HG03565 (cell line): ENCODE data around the gene ERLIN1.

Source experiments
- ATAC-seq: cut with Tn5 transposase; IDR thresholded peaks from one replicate; pipeline ENCODE4 v1.9.1; 2021; ENCODE audit warnings: mild to moderate bottlenecking, moderate library complexity; ENCODE audit not compliant: unreplicated experiment

The ERLIN1 gene

GRCh38 chr10:100173035-100173434 lies 12.8 kb downstream of the ERLIN1 start:
- no peak for ATAC-seq

DNA sequence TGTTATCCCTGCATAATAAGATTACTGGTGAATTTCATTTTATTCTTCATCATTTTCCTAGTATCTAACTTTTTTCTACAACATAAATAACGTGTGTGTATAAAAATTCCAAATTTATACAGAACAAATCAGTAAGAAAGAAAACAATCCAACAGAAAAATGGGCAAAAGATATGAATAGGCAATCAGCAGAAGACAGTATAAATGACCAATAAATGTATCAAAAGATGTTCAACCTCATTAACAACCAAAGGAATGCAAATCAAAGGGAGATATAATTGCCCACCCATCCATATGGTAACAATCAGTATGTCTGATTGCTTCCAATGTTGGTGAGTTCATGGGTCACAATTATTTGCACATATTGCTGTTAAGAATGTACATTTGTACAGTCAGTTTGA lies 13.5 kb downstream of the ERLIN1 start:
- ATAC-seq, result no peak

DNA sequence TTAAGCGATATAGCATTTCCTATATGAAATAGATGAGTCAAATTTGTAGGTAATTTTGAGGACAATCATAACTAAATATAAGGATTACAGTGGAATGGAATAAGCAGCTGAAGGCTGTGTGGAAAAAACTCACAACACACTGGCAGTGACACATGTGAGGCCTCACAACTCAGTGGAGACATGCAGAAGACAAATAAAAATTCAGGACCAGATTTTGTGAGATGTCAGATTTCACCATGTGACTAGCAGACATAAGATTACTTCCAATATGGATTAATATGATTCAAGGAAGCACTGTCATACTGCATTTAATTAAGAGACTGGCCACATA lies 17.6 kb downstream of the ERLIN1 start:
- ATAC-seq, result no peak

DNA sequence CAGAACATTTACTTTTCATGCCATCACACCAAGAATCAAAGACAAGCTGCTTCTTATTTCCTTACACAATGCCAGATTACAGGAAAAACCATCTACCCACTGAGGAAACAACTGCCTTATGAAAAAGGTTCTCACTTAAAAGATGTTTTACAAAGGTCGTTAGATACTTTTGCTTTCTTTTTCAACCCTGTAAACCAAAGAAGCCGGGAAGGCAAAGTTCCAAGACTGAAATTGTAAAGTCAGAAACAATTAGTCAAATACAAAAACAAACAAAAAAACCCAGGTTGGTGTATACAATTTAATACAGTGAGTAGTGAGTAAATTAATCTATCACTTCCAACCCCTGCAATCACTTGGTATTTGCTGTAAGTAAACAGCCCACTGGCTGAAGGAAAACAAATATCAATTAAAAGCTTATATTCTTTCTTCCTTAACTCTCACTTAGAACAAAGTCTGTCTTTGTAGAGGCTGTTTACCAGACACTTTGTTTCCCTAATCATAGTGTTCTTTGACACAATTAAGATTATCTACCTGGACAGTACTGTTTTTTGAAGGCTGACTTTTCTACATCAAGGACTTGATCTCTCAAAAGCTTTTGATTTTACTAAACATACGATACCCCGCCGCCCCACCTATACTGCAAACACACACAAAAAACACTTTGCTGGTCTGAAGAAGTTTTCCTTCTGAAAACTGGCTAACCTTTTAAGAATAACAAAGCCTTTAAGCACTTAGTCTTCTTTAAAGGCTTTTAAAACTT lies 18.1 kb downstream of the ERLIN1 start:
- no peak for ATAC-seq

DNA sequence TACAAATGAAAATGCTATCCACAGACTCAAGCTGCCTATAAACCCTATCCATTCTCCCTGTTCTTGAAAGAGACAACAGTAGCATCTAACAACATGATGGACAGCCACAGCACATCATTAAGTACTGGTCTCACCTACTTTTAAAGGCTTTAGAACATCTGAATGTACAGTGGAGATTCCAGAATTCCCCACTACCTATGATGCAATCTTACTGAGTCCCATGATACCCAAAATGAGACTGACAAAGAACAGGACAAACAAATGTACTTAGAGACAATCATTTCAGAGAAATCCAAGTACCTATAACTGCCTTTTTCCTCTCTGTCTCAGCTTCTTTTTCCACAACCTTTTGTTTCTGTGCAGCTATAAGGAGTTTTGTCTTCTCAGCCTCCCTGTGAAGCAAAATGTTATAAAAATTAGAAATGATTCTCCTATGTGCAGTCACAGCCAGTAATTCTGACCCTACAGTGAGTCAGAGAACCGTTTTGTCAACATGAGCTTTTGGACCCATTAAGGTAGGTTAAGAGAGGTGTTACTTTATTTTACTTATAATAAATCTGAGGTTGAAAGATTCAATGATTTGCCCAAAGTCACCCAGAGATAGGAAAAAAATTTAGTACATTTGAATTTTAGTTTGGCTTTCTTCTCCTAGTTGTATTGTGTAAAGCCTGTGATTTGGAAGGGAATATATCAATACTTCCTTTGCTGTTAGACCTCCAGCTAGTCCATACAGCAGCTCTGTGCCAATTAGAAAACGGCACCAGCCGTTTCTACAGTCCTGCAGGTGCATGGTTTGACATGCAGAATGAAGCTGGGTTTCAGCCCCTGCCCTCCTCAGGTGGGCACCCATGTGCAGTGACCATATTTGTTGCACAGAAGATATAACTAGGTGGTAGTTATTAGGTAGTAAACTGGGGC lies 21.9 kb downstream of the ERLIN1 start:
- no peak for ATAC-seq

GRCh38 chr10:100162696-100163095 lies 23.1 kb downstream of the ERLIN1 start:
- ATAC-seq, result no peak

- ATAC-seq, result peak; percentile 91
These were observed 27.6 kb downstream of the ERLIN1 start for GRCh38 chr10:100158044-100158805.

- no peak for ATAC-seq
These were observed 28.7 kb downstream of the ERLIN1 start for GRCh38 chr10:100157156-100157555.

DNA sequence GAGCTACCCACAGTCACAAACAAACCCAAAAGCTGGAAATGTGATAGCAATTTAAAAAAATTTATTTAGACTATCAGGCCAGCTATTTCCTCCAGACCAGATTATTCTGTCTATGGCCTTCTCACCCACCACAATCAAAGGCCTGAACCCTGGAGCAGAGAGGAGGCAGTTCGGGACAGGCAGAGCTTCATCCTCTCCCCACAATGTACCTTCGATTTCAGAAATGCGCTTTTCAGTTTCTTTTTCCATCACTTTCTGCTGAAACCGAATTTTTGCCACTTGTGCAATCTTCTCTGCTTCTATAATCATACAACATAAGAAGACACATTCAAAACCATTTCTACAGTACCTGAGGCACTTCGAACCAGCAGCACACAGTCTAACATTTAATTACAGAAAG lies 29.9 kb downstream of the ERLIN1 start:
- no peak for ATAC-seq

DNA sequence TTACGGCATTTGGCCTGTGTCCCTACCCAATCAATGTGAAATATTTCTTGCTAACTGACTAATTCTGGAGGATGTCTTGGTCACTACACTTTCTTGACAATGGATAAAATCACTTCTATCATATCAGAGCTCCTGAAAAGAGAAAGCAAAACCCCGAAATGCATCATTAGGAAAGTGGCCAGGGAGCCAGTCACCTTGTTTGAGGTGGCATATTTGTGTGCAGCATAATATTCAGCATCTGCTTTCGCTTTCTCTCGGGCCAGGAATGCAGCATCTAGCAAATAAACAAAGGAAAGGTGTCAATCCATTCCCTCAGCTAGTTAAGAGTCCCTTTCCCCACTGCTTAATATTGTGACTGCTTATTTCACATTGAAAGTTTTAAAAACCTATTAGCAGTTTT lies 31.2 kb downstream of the ERLIN1 start:
- ATAC-seq, result no peak

- ATAC-seq, result no peak
These were observed 32.5 kb downstream of the ERLIN1 start for GRCh38 chr10:100153239-100153825.

DNA sequence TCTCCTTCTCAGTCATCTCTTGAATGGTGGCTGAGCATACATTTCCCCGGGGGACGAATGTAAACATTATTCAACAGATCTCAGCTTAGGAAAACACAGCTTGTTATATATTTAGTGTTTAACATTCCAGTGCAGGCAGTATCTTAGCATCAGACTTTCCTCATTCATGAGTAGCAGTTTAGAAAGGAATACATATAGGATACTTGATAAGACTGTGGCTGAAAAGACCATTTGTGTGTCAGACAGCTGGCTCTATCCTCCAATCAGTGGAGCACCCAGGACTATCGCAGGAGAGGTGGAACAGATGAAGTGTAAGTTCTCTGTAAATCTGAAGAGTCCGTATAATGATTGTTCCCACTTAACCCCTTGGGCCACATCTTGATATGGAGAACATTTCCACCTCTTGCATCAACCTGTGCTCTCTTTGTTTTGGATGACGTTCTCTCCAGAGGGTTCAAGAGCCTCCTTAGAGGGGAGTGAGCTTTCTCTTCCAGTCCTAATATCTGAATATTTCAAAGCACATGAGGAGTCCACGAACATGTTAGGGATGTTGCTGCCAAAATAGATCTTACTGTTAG lies 34.0 kb downstream of the ERLIN1 start:
- ATAC-seq, result no peak

DNA sequence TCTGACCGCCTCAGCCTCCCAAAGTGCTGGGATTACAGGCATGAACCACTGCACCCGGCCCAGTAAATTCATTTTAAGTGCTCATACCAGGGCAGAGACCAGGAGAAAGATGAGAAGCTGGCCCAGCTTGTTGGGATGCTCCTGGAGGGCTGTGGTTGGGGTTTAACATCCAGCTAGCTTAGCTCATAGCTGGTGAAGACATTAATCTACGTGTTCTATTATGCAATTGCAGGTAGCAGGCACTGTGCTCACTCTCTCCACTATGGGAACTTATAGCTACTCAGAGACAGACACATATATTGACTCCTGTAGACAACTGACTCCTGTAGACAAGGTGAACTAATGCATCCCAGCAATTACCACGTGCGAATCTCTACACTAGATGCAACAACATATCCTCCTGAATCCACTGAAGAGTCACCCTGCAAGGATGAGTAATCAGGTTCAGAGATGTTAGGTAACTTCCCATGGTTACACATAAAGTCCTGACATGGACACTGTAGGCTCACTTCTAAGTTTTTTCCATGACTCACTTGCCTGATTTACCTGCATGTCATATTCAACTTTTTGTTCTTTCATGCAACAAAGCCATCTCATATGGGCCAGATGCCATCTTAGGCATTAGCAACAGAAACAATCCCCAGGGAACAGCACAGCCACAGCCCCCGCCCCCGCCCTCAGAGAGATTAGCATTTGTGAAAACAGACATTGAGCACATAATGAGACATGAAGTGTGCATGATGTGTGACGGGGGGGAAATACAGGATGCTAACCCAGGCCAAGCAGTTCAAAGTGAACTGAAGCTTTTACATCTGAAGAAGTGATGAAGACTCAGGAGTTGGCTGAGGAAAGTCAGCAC lies 37.2 kb downstream of the ERLIN1 start:
- ATAC-seq, result peak; percentile 56

DNA sequence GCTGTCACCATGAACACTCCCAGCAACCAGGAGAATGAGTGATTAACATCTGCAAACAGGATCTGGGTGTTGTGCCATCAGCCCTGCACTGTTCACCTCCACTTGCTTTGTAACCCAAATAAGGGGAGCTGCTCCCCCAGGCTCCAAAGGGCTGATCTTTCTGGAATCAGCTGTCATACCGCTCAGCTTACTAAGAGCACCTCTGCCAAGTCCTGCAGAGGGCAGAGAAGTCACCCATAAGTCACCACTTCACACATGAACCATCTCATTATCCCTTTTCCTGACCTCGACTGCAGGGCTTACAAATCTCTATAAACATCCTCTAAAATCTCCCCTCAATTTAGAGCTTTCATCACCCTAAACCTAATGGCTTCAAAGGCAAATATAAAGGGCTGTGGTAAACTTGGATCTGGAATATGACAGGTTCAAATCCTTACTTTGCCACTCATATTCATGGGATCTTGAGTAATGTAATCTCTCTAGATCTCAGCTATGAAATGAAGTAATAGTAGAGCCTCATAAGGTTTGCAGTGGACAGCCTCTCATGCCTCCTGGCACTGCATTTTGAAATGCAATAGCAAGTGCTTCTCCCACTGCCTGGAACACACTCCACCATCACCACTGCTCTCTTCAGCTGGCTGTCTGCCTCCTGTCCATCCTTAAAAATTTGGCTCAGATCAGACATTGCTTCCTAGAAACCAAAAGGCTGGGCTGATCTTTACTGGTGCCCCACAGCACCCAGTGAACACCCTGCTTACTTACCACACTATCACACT lies 38.8 kb downstream of the ERLIN1 start:
- ATAC-seq, result no peak

- ATAC-seq, result no peak
These were observed 39.4 kb downstream of the ERLIN1 start for GRCh38 chr10:100146398-100146797.

- ATAC-seq, result no peak
These were observed 42.1 kb downstream of the ERLIN1 start for GRCh38 chr10:100143756-100144155.

- ATAC-seq, result no peak
These were observed 44.3 kb downstream of the ERLIN1 start for GRCh38 chr10:100141446-100142087.

DNA sequence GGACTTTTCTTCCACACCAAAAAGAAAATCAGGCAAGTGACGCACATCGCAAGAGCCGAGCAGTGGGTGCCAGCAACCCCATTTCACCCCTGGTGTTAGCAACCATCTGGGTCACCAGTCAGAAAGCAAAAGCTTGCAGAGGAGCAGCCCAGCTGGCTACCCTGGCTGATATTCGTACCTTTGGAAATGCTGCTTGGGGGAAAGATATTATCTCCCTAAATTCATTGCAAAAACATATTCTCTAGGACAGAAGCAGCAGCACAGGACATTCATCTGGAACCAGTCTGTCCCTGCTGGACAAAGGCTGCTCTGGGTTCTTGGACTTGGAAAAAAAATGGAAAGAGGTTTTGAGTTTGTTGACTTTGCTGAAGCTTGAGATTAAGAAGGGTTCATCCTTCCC lies 45.8 kb downstream of the ERLIN1 start:
- no peak for ATAC-seq
